ENCODE results near the gene MVK. TPM values are rescaled to one million over a fixed set of nuclear protein-coding genes. Genes with fewer than 3 reads are reported as not detected.

MVK gene
- polyA plus RNA-seq, 1 donor (not counting 4 experiments of a cell fraction or from before 2014, with no cell fraction given) = 26.7 TPM

DNA sequence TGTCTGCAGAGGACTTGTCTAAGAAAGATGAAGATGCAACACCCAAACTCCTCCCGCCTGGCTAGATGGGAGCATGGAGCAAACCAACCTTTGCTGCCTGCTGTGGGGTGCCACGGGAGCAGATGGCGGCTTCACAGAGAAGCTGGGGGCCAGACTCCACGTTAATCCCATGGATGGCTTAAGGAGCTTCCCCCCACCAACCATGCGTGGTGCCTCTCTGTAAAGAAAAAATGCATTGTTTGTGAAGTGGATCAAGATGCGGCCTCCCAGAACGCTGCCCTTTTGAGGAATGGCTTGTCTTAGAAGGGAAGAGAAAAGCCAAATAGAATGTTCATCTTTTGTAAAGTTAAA is 15.6 kb downstream of the MVK start:
- dilution Hi-C loops (cut with MboI; ENCODE audit: extremely low pct_ligation_motif_present, low sequenced_read_pairs) = no loop called here

GRCh38 chr12:109589691-109590245 is 16.2 kb downstream of the MVK start:
- Histone ChIP-seq H3K9me1 (ENCODE audit: control insufficient read depth, extremely low read depth, insufficient read depth, low read length) (no peaks in the 10 kb centered on the region), H3K36me3 (ENCODE audit: control insufficient read depth in 2 of 2, extremely low read depth in 1 of 2, insufficient read depth in 2 of 2, low read length in 2 of 2) (peaks cover 24 to 36% of the 10 kb centered on the region in 2 experiments), H3K27ac (ENCODE audit: control insufficient read depth, insufficient read depth, low read length) (no peak overlapping the region), H2AFZ (ENCODE audit: control insufficient read depth, low read length) (no peak overlapping the region), H3K4me3 (ENCODE audit: control insufficient read depth in 2 of 3, extremely low read depth in 1 of 3, insufficient read depth in 2 of 3, low read depth in 1 of 3, low read length in 3 of 3) (no peak overlapping the region), H3K4me1 (ENCODE audit: control insufficient read depth, extremely low read depth, insufficient read depth, low read length) (no peaks in the 10 kb centered on the region), H3K9ac (ENCODE audit: control insufficient read depth, extremely low read depth, insufficient read depth, low read length) (no peak overlapping the region), H3K27me3 (ENCODE audit: control insufficient read depth, extremely low read depth, insufficient read depth, low read length) (no peaks in the 10 kb centered on the region), H4K20me1 (ENCODE audit: control insufficient read depth, extremely low read depth, insufficient read depth, low read length) (no peaks in the 10 kb centered on the region), H3K4me2 (ENCODE audit: control insufficient read depth, extremely low read depth, insufficient read depth, low read depth, low read length) (no peak overlapping the region), H3K9me3 (ENCODE audit: control insufficient read depth, low read depth, low read length) (no peaks in the 10 kb centered on the region), H3K79me2 (ENCODE audit: control insufficient read depth, insufficient read depth, low read length) (no peaks in the 10 kb centered on the region)
- DNase-seq (ENCODE audit: low read depth, low spot score) (no peak), FAIRE-seq (no peak)
- TF ChIP-seq EZH2 (IDR thresholded peaks at IDR 0.05; ENCODE audit: low read length) (no peak), CTCF (optimal IDR thresholded peaks at IDR 0.05 in 1 of 3, IDR thresholded peaks at IDR 0.05 in 1 of 3, conservative IDR thresholded peaks at IDR 0.05 in 1 of 3; ENCODE audit: extremely low read depth in 1 of 3, insufficient read depth in 2 of 3, low read length in 3 of 3) (no peak)
- dilution Hi-C loops (cut with MboI; ENCODE audit: extremely low pct_ligation_motif_present, low sequenced_read_pairs) = no loop called here

More for the DNA sequence above, 15.6 kb downstream of the MVK start:
- Histone ChIP-seq H3K9me3 (ENCODE audit: control insufficient read depth, low read depth, low read length) (no peaks in the 10 kb centered on the region), H3K27ac (ENCODE audit: control insufficient read depth, insufficient read depth, low read length) (no peak overlapping the region), H3K36me3 (ENCODE audit: control insufficient read depth in 2 of 2, extremely low read depth in 1 of 2, insufficient read depth in 2 of 2, low read length in 2 of 2) (peaks cover 23 to 33% of the 10 kb centered on the region in 2 experiments), H3K4me1 (ENCODE audit: control insufficient read depth, extremely low read depth, insufficient read depth, low read length) (no peaks in the 10 kb centered on the region), H3K9ac (ENCODE audit: control insufficient read depth, extremely low read depth, insufficient read depth, low read length) (no peak overlapping the region), H3K9me1 (ENCODE audit: control insufficient read depth, extremely low read depth, insufficient read depth, low read length) (no peaks in the 10 kb centered on the region), H3K27me3 (ENCODE audit: control insufficient read depth, extremely low read depth, insufficient read depth, low read length) (no peaks in the 10 kb centered on the region), H3K79me2 (ENCODE audit: control insufficient read depth, insufficient read depth, low read length) (no peaks in the 10 kb centered on the region), H2AFZ (ENCODE audit: control insufficient read depth, low read length) (no peak overlapping the region), H4K20me1 (ENCODE audit: control insufficient read depth, extremely low read depth, insufficient read depth, low read length) (peaks cover 2% of the 10 kb centered on the region), H3K4me3 (ENCODE audit: control insufficient read depth in 2 of 3, extremely low read depth in 1 of 3, insufficient read depth in 2 of 3, low read depth in 1 of 3, low read length in 3 of 3) (no peak overlapping the region), H3K4me2 (ENCODE audit: control insufficient read depth, extremely low read depth, insufficient read depth, low read depth, low read length) (no peak overlapping the region)
- FAIRE-seq (no peak), DNase-seq (ENCODE audit: low read depth, low spot score) (no peak)
- no peak for TF ChIP-seq CTCF (optimal IDR thresholded peaks at IDR 0.05 in 1 of 3, IDR thresholded peaks at IDR 0.05 in 1 of 3, conservative IDR thresholded peaks at IDR 0.05 in 1 of 3; ENCODE audit: extremely low read depth in 1 of 3, insufficient read depth in 2 of 3, low read length in 3 of 3)
- no peak for TF ChIP-seq EZH2 (IDR thresholded peaks at IDR 0.05; ENCODE audit: low read length)
